Fibroblast of pulmonary artery (primary cell): Measurements from ENCODE around the gene IQGAP2.

ENCODE experiments used
- DNase-seq: peaks from one replicate; pipeline ENCODE4 v3.0.0-alpha.2; 2010; ENCODE audit warnings: low read depth
- H3K4me3 ChIP-seq: replicated peaks from 2 replicates; pipeline ENCODE4 v1.5.1; 2011; ENCODE audit warnings: low read depth, mild to moderate bottlenecking, control low read depth, low read length, moderate library complexity
- CTCF ChIP-seq: IDR thresholded peaks from 2 replicates; pipeline ENCODE4 v1.5.1; 2011; ENCODE audit warnings: mild to moderate bottlenecking, control low read depth, low read length, inconsistent platforms; ENCODE audit errors: missing control alignments

IQGAP2 gene

GRCh38 chr5:76556511-76557221 is 153.6 kb downstream of the IQGAP2 start:
- no peak for DNase-seq
- TF ChIP-seq CTCF, result no peak
- H3K4me3 ChIP-seq, result no peak overlapping the region

- H3K4me3 ChIP-seq, result no peak overlapping the region
- no peak for TF ChIP-seq CTCF
- DNase-seq, result no peak
Observed at GRCh38 chr5:76560952-76561891, 158.1 kb downstream of the IQGAP2 start.

- no peak for TF ChIP-seq CTCF
- no peak for DNase-seq
- no peak overlapping the region for H3K4me3 ChIP-seq
Observed at GRCh38 chr5:76561959-76562358, 158.9 kb downstream of the IQGAP2 start.

GRCh38 chr5:76565009-76565408 is 161.9 kb downstream of the IQGAP2 start:
- no peak for TF ChIP-seq CTCF
- H3K4me3 ChIP-seq, result no peak overlapping the region
- DNase-seq, result no peak

- no peak for DNase-seq
- TF ChIP-seq CTCF, result no peak
- H3K4me3 ChIP-seq, result no peak overlapping the region
Observed at GRCh38 chr5:76570153-76570552, 167.1 kb downstream of the IQGAP2 start.

GRCh38 chr5:76571559-76571958 is 168.5 kb downstream of the IQGAP2 start:
- peak; percentile 9 for TF ChIP-seq CTCF
- no peak for DNase-seq
- no peak overlapping the region for H3K4me3 ChIP-seq

GRCh38 chr5:76576450-76576849 is 173.4 kb downstream of the IQGAP2 start:
- no peak for DNase-seq
- H3K4me3 ChIP-seq, result no peak overlapping the region
- no peak for TF ChIP-seq CTCF
